GM10266 (cell line): Measurements from ENCODE around the gene HIC2.

Experiments
- DNase-seq: peaks from one replicate; pipeline ENCODE4 v3.0.0; 2012; ENCODE audit errors: extremely low spot score
- CTCF ChIP-seq: IDR thresholded peaks from 2 replicates; pipeline ENCODE4 v1.5.1; 2012; ENCODE audit warnings: mild to moderate bottlenecking, low read depth; ENCODE audit not compliant: control insufficient read depth, insufficient read depth; ENCODE audit errors: missing control alignments

HIC2 gene

GRCh38 chr22:21445437-21446127 lies 28.4 kb downstream of the HIC2 start:
- DNase-seq = no peak
- no peak for TF ChIP-seq CTCF

GRCh38 chr22:21446128-21446826 lies 29.1 kb downstream of the HIC2 start:
- DNase-seq = no peak
- no peak for TF ChIP-seq CTCF

- TF ChIP-seq CTCF = no peak
- DNase-seq = no peak
Observed at GRCh38 chr22:21446827-21447690, 29.9 kb downstream of the HIC2 start.

- no peak for DNase-seq
- peak; percentile 21 for TF ChIP-seq CTCF
Observed at GRCh38 chr22:21447694-21448402, 30.7 kb downstream of the HIC2 start.

GRCh38 chr22:21448627-21449416 lies 31.7 kb downstream of the HIC2 start:
- no peak for DNase-seq
- TF ChIP-seq CTCF = no peak

GRCh38 chr22:21449531-21450319 lies 32.6 kb downstream of the HIC2 start:
- TF ChIP-seq CTCF = no peak
- no peak for DNase-seq
